H1 (cell line): ENCODE results near the gene GALE. TPM values are rescaled to one million over a fixed set of nuclear protein-coding genes. Genes with fewer than 3 reads are reported as not detected.

Experiments
- CTCF ChIA-PET: fragments of 300-600 bp; sonication (Branson Sonifier 250); formaldehyde crosslinking; loops from one replicate; lab custom pipeline; 2021; ENCODE audit not compliant: partially characterized antibody; lab: Charles Lee
- POLR2A ChIA-PET: fragments of 300-600 bp; sonication (Branson Sonifier 250); formaldehyde crosslinking; loops from one replicate; lab custom pipeline; 2021; ENCODE audit warnings: inconsistent platforms; ENCODE audit not compliant: partially characterized antibody; lab: Charles Lee
- DNase-seq, 2 experiments: peaks; one replicate each; pipeline versions ENCODE4 v3.0.0 to v3.0.0-alpha.2; 2010 to 2022; ENCODE audit warnings: low spot score in 2 of 2, low read depth in 1 of 2, mixed read lengths in 1 of 2
- FAIRE-seq: peaks from 2 replicates; lab custom pipeline; 2011; peaks lifted over from hg19 to GRCh38; lab: Jason Lieb, UNC
- H2AFZ ChIP-seq: 2 replicates; pipeline ENCODE4 v1.8.1; 2012; ENCODE audit warnings: low read length, inconsistent platforms
- H2AK5ac ChIP-seq: 2 replicates; pipeline ENCODE4 v1.6.1; 2013; ENCODE audit warnings: low read depth, low read length
- H2BK120ac ChIP-seq: replicated peaks from 2 replicates; pipeline ENCODE3; 2013; ENCODE audit warnings: low read depth, low read length, inconsistent platforms
- H2BK12ac ChIP-seq: 2 replicates; pipeline ENCODE4 v1.6.1; 2013; ENCODE audit warnings: low read depth, low read length
- H2BK15ac ChIP-seq: 2 replicates; pipeline ENCODE4 v1.6.1; 2013; ENCODE audit warnings: low read length
- H2BK20ac ChIP-seq: 2 replicates; pipeline ENCODE4 v1.6.1; 2013; ENCODE audit warnings: low read length
- H2BK5ac ChIP-seq: 2 replicates; pipeline ENCODE4 v1.6.1; 2013; ENCODE audit warnings: low read depth, low read length
- H3K14ac ChIP-seq: 2 replicates; pipeline ENCODE4 v1.6.1; 2013; ENCODE audit warnings: inconsistent platforms; ENCODE audit not compliant: insufficient read length
- H3K18ac ChIP-seq: 2 replicates; pipeline ENCODE4 v1.6.1; 2013; ENCODE audit warnings: low read length; ENCODE audit errors: extremely low read depth
- H3K23ac ChIP-seq: 2 replicates; pipeline ENCODE4 v1.6.1; 2013; ENCODE audit warnings: inconsistent platforms; ENCODE audit not compliant: insufficient read length
- H3K23me2 ChIP-seq: 2 replicates; pipeline ENCODE4 v1.6.1; 2013; ENCODE audit warnings: low read depth, low read length
- H3K27ac ChIP-seq: 2 replicates; pipeline ENCODE4 v1.6.1; 2011; ENCODE audit warnings: low read depth, low read length, inconsistent platforms
- H3K27me3 ChIP-seq, 4 experiments: replicated peaks in 1 of 4; 1 replicate in 1 of 4; 2 replicates in 3 of 4; pipeline versions ENCODE4 v1.6.1 to v1.8.1; 2011 to 2013; ENCODE audit warnings: low read length in 3 of 4, mild to moderate bottlenecking in 3 of 4, inconsistent platforms in 2 of 4, mixed read lengths in 2 of 4, moderate library complexity in 1 of 4; ENCODE audit not compliant: control insufficient read depth in 3 of 4, insufficient read depth in 3 of 4; ENCODE audit errors: extremely low read depth in 1 of 4
- H3K36me3 ChIP-seq, 4 experiments: 2 replicates each; pipeline versions ENCODE4 v1.6.1 to v1.8.1; 2011 to 2013; ENCODE audit warnings: mild to moderate bottlenecking in 4 of 4, low read length in 3 of 4, moderate library complexity in 2 of 4, control low read depth in 1 of 4, inconsistent platforms in 1 of 4; ENCODE audit not compliant: insufficient read depth in 4 of 4, control insufficient read depth in 2 of 4
- H3K4ac ChIP-seq: replicated peaks from 2 replicates; pipeline ENCODE3; 2013; ENCODE audit warnings: low read length, low read depth, mixed read lengths, inconsistent platforms; ENCODE audit not compliant: insufficient read length
- H3K4me1 ChIP-seq, 4 experiments: replicated peaks in 1 of 4; 1 replicate in 1 of 4; 2 replicates in 3 of 4; pipeline versions ENCODE4 v1.6.1 to v1.8.1; 2011 to 2013; ENCODE audit warnings: low read length in 3 of 4, inconsistent platforms in 2 of 4, mixed read lengths in 1 of 4; ENCODE audit not compliant: insufficient read depth in 4 of 4, control insufficient read depth in 3 of 4
- H3K4me2 ChIP-seq, 2 experiments: 2 replicates each; pipeline versions ENCODE4 v1.6.1 to v1.8.1; 2011 to 2013; ENCODE audit warnings: low read depth in 2 of 2, low read length in 2 of 2, control low read depth in 1 of 2, inconsistent platforms in 1 of 2, mild to moderate bottlenecking in 1 of 2; ENCODE audit not compliant: insufficient read depth in 1 of 2
- H3K4me3 ChIP-seq, 4 experiments: fragments of 200-600, 300-600 bp in 1 of 4; sonication (generic), shearing (Covaris generic), sonication (Bioruptor Twin) in 1 of 4; 2 replicates each; pipeline versions ENCODE4 v1.5.1 to v1.8.1; 2011 to 2016; ENCODE audit warnings: low read length in 4 of 4, low read depth in 3 of 4, control low read depth in 2 of 4, inconsistent platforms in 2 of 4, mild to moderate bottlenecking in 2 of 4, mixed read lengths in 1 of 4, moderate library complexity in 1 of 4; ENCODE audit not compliant: insufficient read depth in 2 of 4; ENCODE audit errors: extremely low read depth in 1 of 4
- H3K56ac ChIP-seq: replicated peaks from 2 replicates; pipeline ENCODE3; 2013; ENCODE audit warnings: low read depth, mild to moderate bottlenecking, mixed read lengths, low read length, inconsistent platforms; ENCODE audit not compliant: insufficient read length
- H3K79me1 ChIP-seq: 2 replicates; pipeline ENCODE4 v1.6.1; 2013; ENCODE audit warnings: low read depth, low read length, control low read depth
- H3K79me2 ChIP-seq, 2 experiments: 2 replicates each; pipeline versions ENCODE4 v1.6.1 to v1.8.1; 2012 to 2013; ENCODE audit warnings: low read length in 2 of 2, mild to moderate bottlenecking in 2 of 2, inconsistent platforms in 1 of 2; ENCODE audit not compliant: insufficient read depth in 2 of 2, control insufficient read depth in 1 of 2
- H3K9ac ChIP-seq, 4 experiments: replicated peaks in 1 of 4; 1 replicate in 1 of 4; 2 replicates in 3 of 4; pipeline versions ENCODE4 v1.6.1 to v1.8.1; 2011 to 2013; ENCODE audit warnings: low read depth in 3 of 4, low read length in 3 of 4, control low read depth in 2 of 4, mild to moderate bottlenecking in 2 of 4, moderate library complexity in 2 of 4, inconsistent platforms in 1 of 4; ENCODE audit errors: extremely low read depth in 1 of 4
- H3K9me3 ChIP-seq, 2 experiments: 2 replicates each; pipeline versions ENCODE4 v1.6.1 to v1.8.1; 2012 to 2013; ENCODE audit warnings: mild to moderate bottlenecking in 2 of 2, moderate library complexity in 2 of 2, control low read depth in 1 of 2, inconsistent platforms in 1 of 2, low read depth in 1 of 2, low read length in 1 of 2, mixed read lengths in 1 of 2; ENCODE audit not compliant: insufficient read depth in 2 of 2
- H4K20me1 ChIP-seq, 2 experiments: replicated peaks in 1 of 2; 2 replicates each; pipeline versions ENCODE3 to v1.8.1; 2011 to 2013; ENCODE audit warnings: inconsistent platforms in 2 of 2, low read length in 2 of 2, mild to moderate bottlenecking in 1 of 2; ENCODE audit not compliant: insufficient read depth in 2 of 2, control insufficient read depth in 1 of 2
- H4K5ac ChIP-seq: 2 replicates; pipeline ENCODE4 v1.6.1; 2013; ENCODE audit warnings: low read length, low read depth, mixed read lengths, inconsistent platforms; ENCODE audit not compliant: insufficient read length
- H4K8ac ChIP-seq: 2 replicates; pipeline ENCODE4 v1.8.0; 2013; ENCODE audit warnings: mild to moderate bottlenecking, moderate library complexity, low read length, inconsistent platforms; ENCODE audit not compliant: insufficient read depth; ENCODE audit errors: extremely low read depth
- H4K91ac ChIP-seq: replicated peaks from 2 replicates; pipeline ENCODE3; 2013; ENCODE audit warnings: low read length, mixed read lengths, inconsistent platforms; ENCODE audit not compliant: insufficient read length
- ASH2L ChIP-seq: fragments of 200-600, 300-600 bp; sonication (generic); IDR thresholded peaks from one replicate; pipeline ENCODE4 v1.7.1; 2017; ENCODE audit warnings: low read length
- ATF3 ChIP-seq: IDR thresholded peaks from 2 replicates; pipeline ENCODE4 v1.6.1; 2011; ENCODE audit warnings: low read depth, mild to moderate bottlenecking, low read length; ENCODE audit not compliant: insufficient read depth
- CHD2 ChIP-seq: IDR thresholded peaks from 2 replicates; pipeline ENCODE4 v1.6.1; 2012; ENCODE audit warnings: low read length, improper control_type of control experiment
- EZH2 ChIP-seq: fragments of 200-600 bp; sonication (generic); IDR thresholded peaks from 2 replicates; pipeline ENCODE4 v1.7.1; 2012; ENCODE audit warnings: low read depth, mild to moderate bottlenecking, moderate library complexity, low read length, inconsistent platforms; ENCODE audit not compliant: severe bottlenecking
- PHF8 ChIP-seq: fragments of 200-600 bp; sonication (generic); conservative IDR thresholded peaks from 2 replicates; pipeline ENCODE4 v1.7.1; 2012; ENCODE audit warnings: low read depth, mild to moderate bottlenecking, inconsistent platforms, low read length, moderate library complexity
- RFX5 ChIP-seq: IDR thresholded peaks from 2 replicates; pipeline ENCODE4 v1.6.1; 2011; ENCODE audit warnings: low read depth, low read length, improper control_type of control experiment, borderline replicate concordance
- RXRA ChIP-seq: IDR thresholded peaks from 2 replicates; pipeline ENCODE4 v1.6.1; 2011; ENCODE audit warnings: low read depth, mild to moderate bottlenecking, low read length, moderate library complexity; ENCODE audit not compliant: insufficient read depth
- SAP30 ChIP-seq: fragments of 300-600 bp; sonication (generic); IDR thresholded peaks from 2 replicates; pipeline ENCODE4 v1.7.1; 2012; ENCODE audit warnings: low read length, moderate library complexity, mild to moderate bottlenecking, inconsistent platforms; ENCODE audit not compliant: insufficient read depth, insufficient replicate concordance
- WGBS, 2 experiments: shearing (Covaris generic) in 1 of 2; methylation state at CpG; one replicate each; pipeline versions ENCODE4 v1.1.6 to v1.1.7; 2013 to 2015; ENCODE audit warnings: low lambda C conversion rate in 2 of 2, mixed read lengths in 2 of 2, inconsistent platforms in 1 of 2, low coverage in 1 of 2, missing lambda C conversion rate in 1 of 2; ENCODE audit not compliant: insufficient replicate concordance in 2 of 2, insufficient coverage in 1 of 2, insufficient read length in 1 of 2; ENCODE audit errors: extremely low coverage in 1 of 2, missing lambda C conversion rate in 1 of 2; 5-methylcytosine and 5-hydroxymethylcytosine counted together
- polyA plus RNA-seq, 7 experiments: library from polyadenylated mRNA; depleted of rRNA in 3 of 7; stranded (reverse) in 5 of 7; unstranded in 2 of 7; fragments of >200 nt in 5 of 7; fragments of 200-250 nt in 2 of 7; gene quantifications; 1 replicate in 5 of 7; 2 replicates in 1 of 7; 4 replicates in 1 of 7; pipeline versions ENCODE4 v1.2.1 to v1.2.3, GENCODE V29; 2011 to 2013; ENCODE audit warnings: missing spikeins in 2 of 7, mixed read lengths in 2 of 7
- total RNA-seq: library from RNA; stranded (reverse); fragmentation: NEBNext Ultra II Directional; extraction: Animal tissue kit (Norgen Biotek cat#: 25700); gene quantifications from 2 replicates; pipeline ENCODE4 v1.2.1, GENCODE V29; 2021

Gene GALE
- total and polyA plus RNA-seq, 2 of the 8 experiments (the other 6 are each of a cell fraction or from before 2014, with no cell fraction given) = 26.0 to 33.9 TPM

GRCh38 chr1:23787701-23788100, 12.9 kb downstream of the GALE start:
- H2AFZ ChIP-seq = no peak overlapping the region
- FAIRE-seq (no peak), DNase-seq (no peak)
- CTCF ChIA-PET = interaction anchor here (0.7 to 3.5 kb wide), 2 partner anchors 9 to 13 kb away, joined by 3 to 16 read pairs; partner anchors contain the start of gene PITHD1
- no peaks in the 10 kb centered on the region for H3K27me3 ChIP-seq
- H3K4me2 ChIP-seq = no peak overlapping the region
- no peaks in the 10 kb centered on the region for H3K9me3 ChIP-seq
- peaks cover 0 to 6% (median 5%) of the 10 kb centered on the region in 4 experiments; a peak in 5 of 7 replicates for H3K4me1 ChIP-seq
- H3K27ac ChIP-seq = no peak overlapping the region
- no peak overlapping the region for H4K5ac ChIP-seq
- no peak overlapping the region for H2BK12ac ChIP-seq
- H3K18ac ChIP-seq = no peak overlapping the region
- POLR2A ChIA-PET = interaction anchor here (0.8 to 16.2 kb wide), 3 partner anchors 8 to 23 kb away, joined by 3 to 192 read pairs (median 75); partner anchors contain the start of genes GALE and PITHD1
- H3K36me3 ChIP-seq = peaks cover 13 to 27% (median 22%) of the 10 kb centered on the region in 4 experiments
- H3K23ac ChIP-seq = no peak overlapping the region
- H3K23me2 ChIP-seq = peaks cover 9% of the 10 kb centered on the region
- H2AK5ac ChIP-seq = no peak overlapping the region
- no peak overlapping the region for H2BK5ac ChIP-seq
- WGBS, 2 experiments = 96% methylated on average over 3 of the region's 3 CpGs; no CpG with 5 or more reads in 1 of the 2 experiments
- no peak overlapping the region for H3K56ac ChIP-seq
- H4K91ac ChIP-seq = no peak overlapping the region
- peaks cover 0 to 7% of the 10 kb centered on the region in 2 experiments for H4K20me1 ChIP-seq
- H3K4me3 ChIP-seq = no peak overlapping the region
- H3K79me2 ChIP-seq = peaks cover 4 to 15% of the 10 kb centered on the region in 2 experiments; a peak in 3 of 4 replicates
- no peak overlapping the region for H3K4ac ChIP-seq
- no peak overlapping the region for H2BK120ac ChIP-seq
- no peak overlapping the region for H3K14ac ChIP-seq
- H4K8ac ChIP-seq = no peak overlapping the region
- no peak overlapping the region for H2BK15ac ChIP-seq
- no peak overlapping the region for H2BK20ac ChIP-seq
- TF ChIP-seq PHF8 = no peak
- no peak for TF ChIP-seq ASH2L
- TF ChIP-seq RXRA = no peak
- TF ChIP-seq SAP30 = no peak
- TF ChIP-seq RFX5 = no peak
- TF ChIP-seq CHD2 = no peak
- TF ChIP-seq ATF3 = no peak
- no peak for TF ChIP-seq EZH2
- H3K79me1 ChIP-seq = peaks cover 5% of the 10 kb centered on the region; the same call in 1 of the 2 replicates
- no peak overlapping the region for H3K9ac ChIP-seq
